ENCODE measurements around the gene PSMB2. TPM values are rescaled to one million over a fixed set of nuclear protein-coding genes. Genes with fewer than 3 reads are reported as not detected.

The PSMB2 gene
- total and polyA plus RNA-seq, 2 of the 8 experiments (the other 6 are each of a cell fraction or from before 2014, with no cell fraction given): 91.4 to 101 TPM

GRCh38 chr1:35555601-35556477 is 85.5 kb downstream of the PSMB2 start:
- H3K4me2 ChIP-seq (ENCODE audit: insufficient read depth in 1 of 2, low read depth in 2 of 2, low read length in 2 of 2): peak overlapping the region; percentile 85 to 92
- H3K36me3 ChIP-seq (ENCODE audit: control insufficient read depth in 2 of 4, insufficient read depth in 4 of 4, low read length in 3 of 4): peaks cover 0 to 37% (median 9%) of the 10 kb centered on the region in 4 experiments; a peak in 4 of 8 replicates
- 74% methylated on average over 10 of the region's 10 CpGs; no CpG with 5 or more reads in 1 of the 2 experiments for WGBS, 2 experiments (ENCODE audit: extremely low coverage in 1 of 2, insufficient coverage in 1 of 2, insufficient read length in 1 of 2, insufficient replicate concordance in 2 of 2, low coverage in 1 of 2, low lambda C conversion rate in 2 of 2, missing lambda C conversion rate in 1 of 2)
- no peak overlapping the region for H3K14ac ChIP-seq (ENCODE audit: insufficient read length)
- CTCF ChIA-PET (ENCODE audit: partially characterized antibody): interaction anchor here (0.6 to 7.6 kb wide), 6 partner anchors 9 to 257 kb away, joined by 3 to 72 read pairs (median 4); partner anchors contain the start of gene TFAP2E
- H3K4me3 ChIP-seq (ENCODE audit: extremely low read depth in 1 of 4, insufficient read depth in 2 of 4, low read depth in 3 of 4, low read length in 4 of 4): peak overlapping the region; percentile 72 to 91 (median 80); a peak in 7 of 8 replicates
- H4K8ac ChIP-seq (ENCODE audit: extremely low read depth, insufficient read depth, low read length): no peak overlapping the region
- peak overlapping the region; percentile 96 for H3K27ac ChIP-seq (ENCODE audit: low read depth, low read length)
- no peaks in the 10 kb centered on the region for H3K9me3 ChIP-seq (ENCODE audit: insufficient read depth in 2 of 2, low read depth in 1 of 2, low read length in 1 of 2)
- TF ChIP-seq NANOG (IDR thresholded peaks at IDR 0.05; ENCODE audit: insufficient read depth, low read depth, low read length, poor library complexity, severe bottlenecking): no peak
- no peak for TF ChIP-seq JUND (IDR thresholded peaks at IDR 0.05; ENCODE audit: low read length)
- TF ChIP-seq SIX5 (IDR thresholded peaks at IDR 0.05; ENCODE audit: low read depth, low read length): no peak
- no peak for TF ChIP-seq CHD2 (IDR thresholded peaks at IDR 0.05; ENCODE audit: low read length)
- peak overlapping the region; percentile 54 for H4K91ac ChIP-seq (replicated peaks; ENCODE audit: insufficient read length, low read length)
- H2BK120ac ChIP-seq (replicated peaks; ENCODE audit: low read depth, low read length): peak overlapping the region; percentile 49
- no peak overlapping the region for H3K23ac ChIP-seq (ENCODE audit: insufficient read length)
- no peak overlapping the region for H2BK20ac ChIP-seq (ENCODE audit: low read length)
- H3K4me1 ChIP-seq (replicated peaks in 1 of 4; ENCODE audit: control insufficient read depth in 3 of 4, insufficient read depth in 4 of 4, low read length in 3 of 4): peaks cover 7 to 20% (median 16%) of the 10 kb centered on the region in 4 experiments; a peak in 6 of 7 replicates
- H4K5ac ChIP-seq (ENCODE audit: insufficient read length, low read depth, low read length): peak overlapping the region; percentile 68
- peaks cover 0 to 5% of the 10 kb centered on the region in 2 experiments for H4K20me1 ChIP-seq (replicated peaks in 1 of 2; ENCODE audit: control insufficient read depth in 1 of 2, insufficient read depth in 2 of 2, low read length in 2 of 2)
- peaks cover 5% of the 10 kb centered on the region; the same call in 1 of the 2 replicates for H3K23me2 ChIP-seq (ENCODE audit: low read depth, low read length)
- H3K9ac ChIP-seq (replicated peaks in 1 of 4; ENCODE audit: extremely low read depth in 1 of 4, low read depth in 3 of 4, low read length in 3 of 4): peak overlapping the region in 1 of 4 experiments; percentile 2; a peak in 2 of 7 replicates
- no peak overlapping the region for H2BK15ac ChIP-seq (ENCODE audit: low read length)
- H3K79me2 ChIP-seq (ENCODE audit: control insufficient read depth in 1 of 2, insufficient read depth in 2 of 2, low read length in 2 of 2): peaks cover 4 to 56% of the 10 kb centered on the region in 2 experiments; a peak in 3 of 4 replicates
- FAIRE-seq (no peak), DNase-seq (ENCODE audit: low read depth in 1 of 2, low spot score in 2 of 2) (no peak)
- H2AFZ ChIP-seq (ENCODE audit: low read length): no peak overlapping the region
- H3K56ac ChIP-seq (replicated peaks; ENCODE audit: insufficient read length, low read depth, low read length): peak overlapping the region; percentile 11
- no peak overlapping the region for H3K4ac ChIP-seq (replicated peaks; ENCODE audit: insufficient read length, low read depth, low read length)
- H2BK12ac ChIP-seq (ENCODE audit: low read depth, low read length): peak overlapping the region; percentile 82
- POLR2A ChIA-PET (ENCODE audit: partially characterized antibody): interaction anchor here (0.6 to 2.8 kb wide), 10 partner anchors 9 to 369 kb away, joined by 3 to 22 read pairs (median 3); partner anchors contain the start of gene TFAP2E
- H3K18ac ChIP-seq (ENCODE audit: extremely low read depth, low read length): peak overlapping the region; percentile 33
- H3K79me1 ChIP-seq (ENCODE audit: low read depth, low read length): no peaks in the 10 kb centered on the region; the same call in 1 of the 2 replicates
- no peaks in the 10 kb centered on the region for H3K27me3 ChIP-seq (replicated peaks in 1 of 4; ENCODE audit: control insufficient read depth in 3 of 4, extremely low read depth in 1 of 4, insufficient read depth in 3 of 4, low read length in 3 of 4)
- peak overlapping the region; percentile 93 for H2BK5ac ChIP-seq (ENCODE audit: low read depth, low read length)
- peak overlapping the region; percentile 91 for H2AK5ac ChIP-seq (ENCODE audit: low read depth, low read length)

Data from H1 (cell line).